GM12873 (cell line): ENCODE measurements around the gene ABHD11.

Experiments
- CTCF ChIP-seq: IDR thresholded peaks from 2 replicates; pipeline ENCODE4 v1.5.1; 2012; ENCODE audit warnings: low read depth, mild to moderate bottlenecking, moderate library complexity, low read length, control low read depth; ENCODE audit not compliant: insufficient read depth; ENCODE audit errors: missing control alignments

ABHD11 gene

DNA sequence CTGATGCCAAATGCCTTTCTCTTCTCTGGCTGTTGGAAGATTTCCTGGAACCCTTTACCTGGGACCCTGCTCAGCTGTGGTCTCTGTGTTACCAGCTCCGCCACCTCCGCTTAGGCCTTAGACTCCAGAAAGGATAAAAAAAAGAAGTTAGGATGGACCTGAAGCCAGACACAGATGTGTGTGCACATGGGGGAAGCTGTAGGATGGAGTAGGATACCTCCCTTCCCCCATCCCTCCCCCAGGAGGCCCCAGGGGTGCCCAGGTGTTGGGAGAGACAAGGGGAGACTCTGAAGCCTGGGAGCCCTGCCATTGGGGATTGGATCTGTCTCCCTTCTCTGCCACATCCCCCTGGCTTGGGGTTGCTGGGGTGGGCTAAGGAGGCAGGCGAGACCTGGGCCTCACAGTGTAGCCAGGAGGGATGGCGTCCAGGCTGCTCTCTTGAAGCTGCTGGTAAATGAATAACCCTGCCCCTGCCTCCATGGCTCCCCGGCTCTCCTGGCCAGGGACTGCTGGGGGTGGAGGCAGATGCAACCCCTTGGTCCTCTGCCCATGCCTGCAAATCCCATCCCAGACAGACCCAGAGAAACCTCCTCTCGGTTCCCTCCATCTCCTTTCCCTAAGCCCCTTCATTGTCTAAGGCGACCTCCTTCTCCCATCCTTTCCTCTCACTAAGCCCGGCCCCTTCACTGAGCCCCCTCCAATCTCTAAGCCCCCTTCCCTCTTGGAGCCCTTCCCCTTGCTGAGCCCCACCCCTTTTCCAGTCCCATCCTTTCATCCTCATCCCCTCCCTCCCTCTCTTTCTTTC, 23.5 kb upstream of the ABHD11 start:
- TF ChIP-seq CTCF, result no peak

DNA sequence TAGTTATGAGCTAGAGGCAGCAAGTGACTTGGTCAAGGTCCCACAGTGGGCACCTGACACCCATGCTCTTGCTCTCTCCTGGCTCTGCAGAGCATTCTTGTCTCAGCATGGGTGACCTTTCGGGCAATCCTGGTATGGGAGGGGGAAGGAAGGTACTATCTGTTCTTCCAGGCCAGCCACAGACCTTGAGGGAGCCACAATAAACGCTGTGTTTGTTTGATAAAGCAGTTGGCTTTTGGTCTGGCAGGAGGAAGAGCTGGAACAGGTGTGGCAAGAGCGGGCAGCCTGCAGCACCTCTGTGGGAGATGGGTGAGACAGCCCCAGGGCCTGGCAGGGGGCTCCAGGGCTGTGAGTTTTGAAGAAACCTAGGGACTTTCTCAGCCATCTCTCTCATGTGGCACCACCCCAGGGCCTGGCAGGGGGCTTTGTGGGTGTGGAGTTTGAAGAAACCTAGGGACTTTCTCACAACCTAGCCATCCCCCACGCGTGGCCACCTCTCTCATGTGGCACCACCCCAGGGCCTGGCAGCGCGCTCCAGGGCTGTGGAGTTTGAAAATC, 20.1 kb upstream of the ABHD11 start:
- TF ChIP-seq CTCF, result no peak

DNA sequence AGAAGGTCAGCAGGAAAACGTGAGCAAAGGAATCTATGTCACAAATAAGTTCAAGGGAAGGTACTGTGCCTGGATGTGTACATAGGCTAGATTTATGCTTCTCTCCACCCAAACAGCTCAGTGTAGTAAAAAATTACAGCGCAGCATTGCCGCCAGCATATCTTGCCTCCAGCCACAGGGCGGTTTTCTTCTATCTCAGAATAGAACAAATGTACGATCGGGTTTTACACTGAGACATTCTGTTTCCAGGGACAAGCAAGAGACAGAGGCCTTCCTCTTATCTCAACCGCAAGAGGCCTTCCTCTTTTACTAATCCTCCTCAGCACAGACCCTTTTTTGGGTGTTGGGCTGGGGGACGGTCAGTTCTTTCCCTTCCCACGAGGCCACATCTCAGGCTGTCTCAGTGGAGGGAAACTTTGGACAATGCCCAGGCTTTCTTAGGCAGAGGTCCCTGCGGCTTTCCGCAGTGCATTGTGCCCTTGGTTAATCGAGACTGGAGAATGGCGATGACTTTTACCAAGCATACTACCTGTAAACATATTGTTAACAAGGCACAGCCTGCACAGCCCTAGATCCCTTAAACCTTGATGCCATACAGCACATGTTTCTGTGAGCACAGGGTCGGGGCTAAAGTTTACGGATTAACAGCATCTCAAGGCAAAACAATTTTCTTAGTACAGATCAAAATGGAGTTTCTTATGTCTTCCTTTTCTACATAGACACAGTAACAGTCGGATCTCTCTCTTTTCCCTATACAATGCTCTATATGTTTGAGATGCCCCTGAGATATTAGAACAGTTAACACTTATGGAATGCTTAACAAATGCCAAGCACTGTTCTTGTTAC, 11.6 kb upstream of the ABHD11 start:
- TF ChIP-seq CTCF, result no peak

GRCh38 chr7:73746378-73746777, 7.8 kb upstream of the ABHD11 start:
- TF ChIP-seq CTCF, result no peak

GRCh38 chr7:73742753-73743641, 4.4 kb upstream of the ABHD11 start:
- TF ChIP-seq CTCF, result no peak

DNA sequence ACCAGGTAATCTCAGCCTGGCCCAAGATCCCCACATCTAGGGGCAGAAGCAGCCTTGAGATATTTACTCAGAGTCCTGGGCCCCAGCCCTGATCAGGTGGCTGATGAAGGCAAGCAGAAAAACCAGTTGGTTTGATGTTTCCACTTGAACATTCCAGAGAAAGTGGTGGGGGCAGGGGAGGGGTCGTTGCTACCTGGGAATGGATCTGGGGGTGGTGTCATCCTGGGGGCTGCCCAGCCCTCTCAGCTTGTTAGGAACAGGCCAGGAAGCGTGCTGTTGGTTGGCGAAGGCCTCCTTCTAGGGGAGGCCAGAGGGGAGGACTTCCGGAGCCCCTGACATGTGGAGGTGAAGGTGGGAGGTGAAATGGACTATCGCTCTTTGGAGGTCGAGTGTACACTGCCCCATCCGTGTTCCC, 3.7 kb upstream of the ABHD11 start:
- no peak for TF ChIP-seq CTCF

GRCh38 chr7:73741600-73741999, 3.0 kb upstream of the ABHD11 start:
- TF ChIP-seq CTCF, result no peak
